ENCODE results near the gene HAO1. TPM values are rescaled to one million over a fixed set of nuclear protein-coding genes. Genes with fewer than 3 reads are reported as not detected.

HAO1 gene
- total RNA-seq, 4 donors from 2014 or later: 0.53 to 1.1 TPM; not detected in 2

- no peak overlapping the region for H3K4me3 ChIP-seq
- DNase-seq: no peak
- no peaks in the 10 kb centered on the region for H3K36me3 ChIP-seq
- no peaks in the 10 kb centered on the region for H3K9me3 ChIP-seq
- no peaks in the 10 kb centered on the region for H3K4me1 ChIP-seq
- no peak for TF ChIP-seq POLR2A (IDR thresholded peaks at IDR 0.05)
- no peak for TF ChIP-seq CTCF (IDR thresholded peaks at IDR 0.05)
- H3K27ac ChIP-seq: no peak overlapping the region
- no peaks in the 10 kb centered on the region for H3K27me3 ChIP-seq
These were observed 58.2 kb downstream of the HAO1 start for GRCh38 chr20:7882076-7882475.

DNA sequence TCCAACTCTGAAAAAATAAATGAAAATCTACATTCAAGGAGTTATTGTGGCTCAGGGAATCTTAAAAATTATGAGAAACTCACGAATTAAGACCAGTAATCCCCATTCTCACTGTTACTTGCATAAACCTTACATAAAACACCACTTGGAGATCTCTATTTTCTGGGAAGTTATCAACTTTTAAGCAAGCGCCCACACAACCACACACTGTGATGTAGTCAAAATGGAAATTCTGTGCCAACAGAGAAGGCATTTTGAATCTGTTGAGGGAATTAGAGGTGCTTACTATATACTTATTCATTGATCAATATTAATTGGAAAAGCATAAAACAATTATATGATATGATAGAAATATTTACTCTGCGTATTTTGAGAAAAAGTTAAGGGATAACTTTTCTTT lies 58.7 kb downstream of the HAO1 start:
- H3K4me1 ChIP-seq: no peaks in the 10 kb centered on the region
- no peaks in the 10 kb centered on the region for H3K27me3 ChIP-seq
- no peak for DNase-seq
- H3K36me3 ChIP-seq: no peaks in the 10 kb centered on the region
- H3K27ac ChIP-seq: no peak overlapping the region
- no peaks in the 10 kb centered on the region for H3K9me3 ChIP-seq
- TF ChIP-seq CTCF (IDR thresholded peaks at IDR 0.05) (no peak), POLR2A (IDR thresholded peaks at IDR 0.05) (no peak)
- no peak overlapping the region for H3K4me3 ChIP-seq

DNA sequence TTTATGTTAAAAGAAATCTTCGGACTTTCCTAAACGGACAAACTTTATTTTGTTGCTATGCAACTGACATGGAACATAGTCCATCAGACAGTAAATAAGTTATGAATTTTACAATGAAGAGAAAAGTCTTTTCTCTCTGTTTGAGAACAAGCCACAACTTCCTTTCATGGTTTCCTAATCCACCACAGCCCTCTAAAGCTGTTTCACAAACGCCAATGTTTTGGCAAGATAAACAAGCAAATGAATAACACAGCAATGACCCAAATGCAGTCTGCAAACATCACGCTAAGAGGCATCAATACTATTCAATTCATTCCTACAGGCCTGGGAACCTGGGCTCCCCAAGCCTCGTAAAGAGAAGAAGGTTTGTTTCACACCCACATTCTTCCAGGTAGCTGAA lies 60.4 kb downstream of the HAO1 start:
- H3K4me1 ChIP-seq: no peaks in the 10 kb centered on the region
- TF ChIP-seq POLR2A (IDR thresholded peaks at IDR 0.05) (no peak), CTCF (IDR thresholded peaks at IDR 0.05) (no peak)
- no peak overlapping the region for H3K4me3 ChIP-seq
- no peaks in the 10 kb centered on the region for H3K27me3 ChIP-seq
- H3K27ac ChIP-seq: no peak overlapping the region
- no peaks in the 10 kb centered on the region for H3K9me3 ChIP-seq
- H3K36me3 ChIP-seq: no peaks in the 10 kb centered on the region
- no peak for DNase-seq

DNA sequence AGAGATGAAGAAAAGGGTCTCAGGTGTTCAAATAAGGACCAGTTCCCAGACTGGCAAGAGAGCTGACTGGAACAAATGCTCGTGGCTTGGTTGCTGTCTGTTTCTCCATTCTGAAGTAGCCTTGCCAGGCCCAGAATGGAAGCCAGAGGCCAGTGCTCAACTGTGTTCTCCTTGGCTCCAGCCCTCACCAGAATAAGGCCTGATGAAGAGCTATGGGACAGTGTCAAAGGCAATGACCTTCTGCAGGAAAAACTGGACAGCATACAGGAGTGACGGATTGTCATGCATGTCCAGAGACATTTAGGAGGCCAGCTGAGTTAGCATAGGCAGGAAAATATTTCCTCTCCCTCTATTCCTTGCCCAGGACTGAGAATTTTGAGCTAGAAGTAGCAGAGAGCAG lies 72.2 kb downstream of the HAO1 start:
- H3K27me3 ChIP-seq: no peaks in the 10 kb centered on the region
- H3K9me3 ChIP-seq: no peaks in the 10 kb centered on the region
- DNase-seq: no peak
- H3K27ac ChIP-seq: no peak overlapping the region
- H3K4me1 ChIP-seq: no peaks in the 10 kb centered on the region
- no peaks in the 10 kb centered on the region for H3K36me3 ChIP-seq
- H3K4me3 ChIP-seq: no peak overlapping the region
- no peak for TF ChIP-seq CTCF (IDR thresholded peaks at IDR 0.05)
- TF ChIP-seq POLR2A (IDR thresholded peaks at IDR 0.05): no peak

- Histone ChIP-seq H3K27ac (no peak overlapping the region), H3K27me3 (no peaks in the 10 kb centered on the region), H3K9me3 (no peaks in the 10 kb centered on the region), H3K4me1 (no peaks in the 10 kb centered on the region), H3K4me3 (no peak overlapping the region), H3K36me3 (no peaks in the 10 kb centered on the region)
- TF ChIP-seq POLR2A (IDR thresholded peaks at IDR 0.05): no peak
- TF ChIP-seq CTCF (IDR thresholded peaks at IDR 0.05): no peak
- DNase-seq: no peak
These were observed 74.0 kb downstream of the HAO1 start for GRCh38 chr20:7866285-7866684.

- no peak for DNase-seq
- Histone ChIP-seq H3K4me3 (no peak overlapping the region), H3K27ac (no peak overlapping the region), H3K27me3 (no peaks in the 10 kb centered on the region), H3K36me3 (no peaks in the 10 kb centered on the region), H3K4me1 (no peaks in the 10 kb centered on the region), H3K9me3 (no peaks in the 10 kb centered on the region)
- TF ChIP-seq POLR2A (IDR thresholded peaks at IDR 0.05): no peak
- peak in 5 of 6 experiments; percentile 8 to 56 (median 37) for TF ChIP-seq CTCF (IDR thresholded peaks at IDR 0.05)
These were observed 80.9 kb downstream of the HAO1 start for GRCh38 chr20:7859356-7859802.
